A549 treated with CORT108297 at 1 μM for 4 hours (cell line): ENCODE data around the gene CELA3A. TPM values are rescaled to one million over a fixed set of nuclear protein-coding genes. Genes with fewer than 3 reads are reported as not detected.

Experiments
- total RNA-seq: library from RNA; stranded (reverse); fragments of 200-300 nt; extraction: Qiagen RNA extraction; gene quantifications from 5 replicates; pipeline ENCODE4 v1.2.3, GENCODE V29; 2022

Gene CELA3A
- not detected in 5 replicates for total RNA-seq

GRCh38 chr1:22001409-22001808 lies at the start of gene CELA3A:
Gene CELA3A, plus strand, starts transcription at chr1:22001657. Its CDS starts 18 bp downstream, at chr1:22001675.

GRCh38 chr1:21976703-21977239 lies 24.7 kb upstream of the CELA3A start, which contains the start of gene CELA3B:
Gene CELA3B, plus strand, starts transcription at chr1:21977022. Its CDS starts 18 bp downstream, at chr1:21977040.

GRCh38 chr1:22052115-22053016 lies 50.9 kb downstream of the CELA3A start, which contains the start of gene CDC42:
Gene CDC42, plus strand, starts transcription at chr1:22052709. Its CDS starts 25,770 bp downstream, at chr1:22078479.

Other genes with a start within 250 kb of the CELA3A start
- 15.4 to 20.3 TPM (median 18.1 TPM) in 5 replicates for gene USP48, start 218.5 kb upstream of the CELA3A start, total RNA-seq
- 0.07 to 0.12 TPM (median 0.09 TPM) in 5 replicates for gene LDLRAD2, start 189.4 kb upstream of the CELA3A start, total RNA-seq
- gene HSPG2, start 64.3 kb upstream of the CELA3A start, total RNA-seq = 51.5 to 69.4 TPM (median 62.1 TPM) in 5 replicates
- not detected in 5 replicates for gene CELA3B, start 24.6 kb upstream of the CELA3A start, total RNA-seq
- gene CDC42, start 51.1 kb downstream of the CELA3A start, total RNA-seq = 143 to 221 TPM (median 146 TPM) in 5 replicates
- 0.17 to 0.26 TPM (median 0.23 TPM) in 5 replicates for gene WNT4, start 141.4 kb downstream of the CELA3A start, total RNA-seq